ENCODE data around the gene RIPOR1. TPM values are rescaled to one million over a fixed set of nuclear protein-coding genes. Genes with fewer than 3 reads are reported as not detected.

The RIPOR1 gene, protein sequence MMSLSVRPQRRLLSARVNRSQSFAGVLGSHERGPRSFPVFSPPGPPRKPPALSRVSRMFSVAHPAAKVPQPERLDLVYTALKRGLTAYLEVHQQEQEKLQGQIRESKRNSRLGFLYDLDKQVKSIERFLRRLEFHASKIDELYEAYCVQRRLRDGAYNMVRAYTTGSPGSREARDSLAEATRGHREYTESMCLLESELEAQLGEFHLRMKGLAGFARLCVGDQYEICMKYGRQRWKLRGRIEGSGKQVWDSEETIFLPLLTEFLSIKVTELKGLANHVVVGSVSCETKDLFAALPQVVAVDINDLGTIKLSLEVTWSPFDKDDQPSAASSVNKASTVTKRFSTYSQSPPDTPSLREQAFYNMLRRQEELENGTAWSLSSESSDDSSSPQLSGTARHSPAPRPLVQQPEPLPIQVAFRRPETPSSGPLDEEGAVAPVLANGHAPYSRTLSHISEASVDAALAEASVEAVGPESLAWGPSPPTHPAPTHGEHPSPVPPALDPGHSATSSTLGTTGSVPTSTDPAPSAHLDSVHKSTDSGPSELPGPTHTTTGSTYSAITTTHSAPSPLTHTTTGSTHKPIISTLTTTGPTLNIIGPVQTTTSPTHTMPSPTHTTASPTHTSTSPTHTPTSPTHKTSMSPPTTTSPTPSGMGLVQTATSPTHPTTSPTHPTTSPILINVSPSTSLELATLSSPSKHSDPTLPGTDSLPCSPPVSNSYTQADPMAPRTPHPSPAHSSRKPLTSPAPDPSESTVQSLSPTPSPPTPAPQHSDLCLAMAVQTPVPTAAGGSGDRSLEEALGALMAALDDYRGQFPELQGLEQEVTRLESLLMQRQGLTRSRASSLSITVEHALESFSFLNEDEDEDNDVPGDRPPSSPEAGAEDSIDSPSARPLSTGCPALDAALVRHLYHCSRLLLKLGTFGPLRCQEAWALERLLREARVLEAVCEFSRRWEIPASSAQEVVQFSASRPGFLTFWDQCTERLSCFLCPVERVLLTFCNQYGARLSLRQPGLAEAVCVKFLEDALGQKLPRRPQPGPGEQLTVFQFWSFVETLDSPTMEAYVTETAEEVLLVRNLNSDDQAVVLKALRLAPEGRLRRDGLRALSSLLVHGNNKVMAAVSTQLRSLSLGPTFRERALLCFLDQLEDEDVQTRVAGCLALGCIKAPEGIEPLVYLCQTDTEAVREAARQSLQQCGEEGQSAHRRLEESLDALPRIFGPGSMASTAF
- 38.6 to 43.8 TPM (median 41.5 TPM) in 5 replicates for total RNA-seq (2022; extraction: Qiagen RNA extraction; ENCODE audit: low read depth)

GRCh38 chr16:67528222-67528869, at the start of gene RIPOR1:
Gene RIPOR1 (plus strand): TSS chr16:67528829. CDS start chr16:67538447, 9,618 bp downstream.

DNA sequence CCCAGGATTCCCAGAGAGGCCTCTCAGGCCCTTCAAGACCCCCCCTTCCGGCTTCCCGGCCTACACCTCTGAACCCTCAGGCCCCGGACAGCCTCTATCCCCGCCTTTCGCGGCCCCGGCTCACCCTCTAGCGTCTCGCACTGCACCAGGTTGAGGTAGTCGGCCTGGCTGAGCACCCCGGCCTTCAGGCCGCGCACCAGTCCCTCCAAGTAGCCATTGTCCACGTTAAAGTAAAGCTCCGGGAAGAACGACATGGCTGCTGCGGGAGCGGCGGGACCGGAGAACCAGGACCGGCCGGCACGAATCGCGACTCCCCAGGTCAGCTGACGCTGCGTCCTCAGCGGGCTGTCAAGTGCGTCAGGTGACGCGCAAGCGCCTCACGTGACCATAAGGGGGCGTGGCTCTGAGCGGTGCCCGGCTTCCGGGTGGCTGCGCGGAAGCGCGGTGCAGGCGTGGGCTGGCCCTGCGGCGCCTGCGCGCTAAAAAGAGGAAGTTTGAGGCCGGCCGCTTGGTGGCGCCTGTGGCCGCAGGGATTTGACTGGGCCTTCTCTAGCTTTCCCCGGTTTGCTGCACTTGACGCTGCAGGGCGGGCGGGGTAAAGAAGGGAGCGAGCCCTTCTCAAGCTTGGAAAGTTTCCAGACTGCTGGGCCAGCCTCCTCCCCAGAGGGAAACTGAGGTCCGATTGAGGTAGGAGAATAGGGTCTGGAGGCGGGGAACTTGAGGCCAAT, 47.6 kb upstream of the RIPOR1 start, which contains the start of gene ATP6V0D1:
Gene ATP6V0D1 (minus strand): TSS at position 325 of the 728 bp plus-strand sequence. CDS start 71 bp downstream, at position 254.

DNA sequence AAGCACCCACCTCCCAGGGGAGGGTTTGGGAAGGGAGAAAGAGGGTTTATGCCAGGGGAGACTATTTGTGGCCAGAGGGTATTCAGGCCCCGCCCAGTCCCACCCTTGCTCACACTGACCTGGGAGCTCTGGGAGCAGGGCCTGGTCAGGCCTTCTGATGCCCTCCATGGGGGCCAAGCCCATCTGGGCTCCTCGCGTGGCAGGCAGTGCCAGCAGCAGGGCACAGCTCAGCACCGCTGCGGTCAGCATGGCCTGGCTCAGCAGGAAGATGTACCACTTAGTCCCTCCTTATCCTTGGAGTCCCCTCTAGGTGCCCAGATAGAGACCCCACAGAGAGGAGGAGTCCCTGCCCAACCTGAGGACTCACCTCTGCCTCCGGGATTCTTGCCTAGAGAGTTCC, 45.5 kb upstream of the RIPOR1 start, which contains the start of gene AGRP:
Gene AGRP (minus strand): TSS at position 398 of the 400 bp plus-strand sequence. CDS start 149 bp downstream, at position 249.

DNA sequence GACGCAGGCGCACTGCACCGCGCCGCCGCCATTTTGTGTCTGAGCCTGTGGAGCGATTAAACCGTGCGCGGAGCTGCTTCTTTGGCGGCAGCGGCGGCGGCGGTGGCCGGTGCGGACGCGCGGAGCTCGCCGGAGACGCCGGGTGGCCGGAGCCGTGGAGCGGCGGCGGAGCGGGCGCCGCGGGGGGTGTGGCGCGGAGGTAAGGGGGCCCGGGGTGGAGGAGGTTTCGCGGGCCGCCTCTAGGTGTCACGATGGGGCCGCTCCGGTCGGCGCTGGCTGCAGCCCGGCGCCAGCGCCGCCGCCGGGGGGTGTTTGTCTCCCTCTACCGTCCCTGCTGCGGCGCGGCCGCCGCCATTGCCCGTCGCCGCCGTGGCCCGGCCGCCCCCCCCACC, 33.9 kb downstream of the RIPOR1 start, which contains the start of gene CTCF:
Gene CTCF (plus strand): TSS at position 1 of the 392 bp plus-strand sequence. CDS start 48,307 bp downstream, outside the sequence.

Other genes with a start within 250 kb of the RIPOR1 start
- 13.3 to 19.0 TPM (median 18.7 TPM) in 5 replicates for gene PLEKHG4, start 249.3 kb upstream of the RIPOR1 start, total RNA-seq (2022; extraction: Qiagen RNA extraction; ENCODE audit: low read depth)
- gene KCTD19, start 202.1 kb upstream of the RIPOR1 start, total RNA-seq (2022; extraction: Qiagen RNA extraction; ENCODE audit: low read depth) = 0.20 to 0.37 TPM (median 0.28 TPM) in 4 of 5 replicates, not detected in the other
- 0.23 to 0.48 TPM (median 0.23 TPM) in 3 of 5 replicates, not detected in the others for gene LRRC36, start 202.0 kb upstream of the RIPOR1 start, total RNA-seq (2022; extraction: Qiagen RNA extraction; ENCODE audit: low read depth)
- gene TPPP3, start 135.3 kb upstream of the RIPOR1 start, total RNA-seq (2022; extraction: Qiagen RNA extraction; ENCODE audit: low read depth) = 10.2 to 14.4 TPM (median 12.0 TPM) in 5 replicates
- 5.3 to 6.9 TPM (median 6.3 TPM) in 5 replicates for gene ZDHHC1, start 112.4 kb upstream of the RIPOR1 start, total RNA-seq (2022; extraction: Qiagen RNA extraction; ENCODE audit: low read depth)
- gene HSD11B2, start 97.7 kb upstream of the RIPOR1 start, total RNA-seq (2022; extraction: Qiagen RNA extraction; ENCODE audit: low read depth) = 0.64 to 2.0 TPM (median 1.7 TPM) in 5 replicates
- gene ATP6V0D1, start 47.7 kb upstream of the RIPOR1 start, total RNA-seq (2022; extraction: Qiagen RNA extraction; ENCODE audit: low read depth) = 104 to 119 TPM (median 107 TPM) in 5 replicates
- not detected in 5 replicates for gene AGRP, start 45.3 kb upstream of the RIPOR1 start, total RNA-seq (2022; extraction: Qiagen RNA extraction; ENCODE audit: low read depth)
- 35.5 to 40.4 TPM (median 38.4 TPM) in 5 replicates for gene CTCF, start 33.7 kb downstream of the RIPOR1 start, total RNA-seq (2022; extraction: Qiagen RNA extraction; ENCODE audit: low read depth)
- gene CARMIL2, start 116.3 kb downstream of the RIPOR1 start, total RNA-seq (2022; extraction: Qiagen RNA extraction; ENCODE audit: low read depth) = 0.49 to 1.8 TPM (median 1.2 TPM) in 5 replicates
- gene ACD, start 131.4 kb downstream of the RIPOR1 start, total RNA-seq (2022; extraction: Qiagen RNA extraction; ENCODE audit: low read depth) = 24.1 to 37.2 TPM (median 32.7 TPM) in 5 replicates
- 1.2 to 2.1 TPM (median 1.8 TPM) in 5 replicates for gene PARD6A, start 132.1 kb downstream of the RIPOR1 start, total RNA-seq (2022; extraction: Qiagen RNA extraction; ENCODE audit: low read depth)
- 8.0 to 11.8 TPM (median 10.9 TPM) in 5 replicates for gene ENKD1, start 137.9 kb downstream of the RIPOR1 start, total RNA-seq (2022; extraction: Qiagen RNA extraction; ENCODE audit: low read depth)
- 0.06 to 0.17 TPM in 2 of 5 replicates, not detected in the others for gene C16orf86, start 138.0 kb downstream of the RIPOR1 start, total RNA-seq (2022; extraction: Qiagen RNA extraction; ENCODE audit: low read depth)
- gene GFOD2, start 190.5 kb downstream of the RIPOR1 start, total RNA-seq (2022; extraction: Qiagen RNA extraction; ENCODE audit: low read depth) = 16.1 to 17.8 TPM (median 17.5 TPM) in 5 replicates

All from A549 treated with DMSO at 1 μM for 4 hours (cell line).